ENCODE measurements around the gene CASQ2.

Gene CASQ2

DNA sequence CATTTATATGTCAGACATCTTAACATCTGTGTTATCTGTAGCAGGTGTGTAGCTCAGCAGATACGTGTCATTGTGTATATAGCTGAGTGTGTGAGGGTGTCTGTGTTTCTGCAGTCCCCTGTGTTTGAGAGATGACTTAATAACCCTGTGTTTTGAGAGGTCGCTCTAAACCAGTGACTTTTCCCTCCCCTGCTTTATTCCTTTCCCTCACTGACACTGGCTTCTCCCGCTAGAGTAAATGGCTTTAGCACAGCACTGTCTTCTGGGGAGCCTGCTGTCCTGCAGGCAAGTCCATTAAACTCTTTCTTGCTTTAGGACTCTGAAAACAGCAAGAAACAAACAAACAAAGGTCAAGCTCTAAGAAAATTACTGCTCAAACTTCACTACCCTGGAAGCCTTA lies 73.7 kb downstream of the CASQ2 start:
- Histone ChIP-seq H3K9me3 (replicated peaks in 1 of 11) (no peaks in the 10 kb centered on the region), H3K36me3 (peaks cover 21 to 34% (median 29%) of the 10 kb centered on the region in 11 experiments), H3K27me3 (no peaks in the 10 kb centered on the region), H3K4me2 (no peak overlapping the region), H3K4me1 (peaks cover 0 to 9% (median 2%) of the 10 kb centered on the region in 10 experiments; a peak in 6 of 20 replicates), H3K27ac (no peak overlapping the region), H4K20me1 (no peaks in the 10 kb centered on the region), H3K9ac (no peak overlapping the region), H3K4me3 (no peak overlapping the region)
- TF ChIP-seq Cebpa-rat (IDR thresholded peaks at IDR 0.05): no peak

DNA sequence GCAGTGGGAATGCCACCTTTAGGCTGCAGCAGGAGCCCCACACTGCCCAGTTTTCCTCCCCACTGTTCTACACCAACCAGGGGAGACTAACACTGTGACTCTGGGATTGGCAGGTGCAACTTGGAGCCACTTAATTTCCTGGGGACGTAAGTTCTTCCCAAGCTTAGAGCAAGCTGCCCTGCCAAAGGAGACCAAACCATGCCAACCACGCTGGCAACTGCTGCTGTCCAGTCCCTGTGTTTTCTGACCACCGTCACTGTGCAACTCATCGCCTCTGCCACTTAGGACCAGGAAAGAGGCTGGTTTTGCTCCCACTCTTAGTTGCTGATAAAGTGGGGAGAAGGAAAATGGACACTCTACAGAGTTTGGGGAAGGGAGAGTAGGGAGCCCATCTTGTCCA lies 76.3 kb downstream of the CASQ2 start:
- no peak overlapping the region for H3K27ac ChIP-seq
- no peak overlapping the region for H3K4me3 ChIP-seq
- no peaks in the 10 kb centered on the region for H3K4me1 ChIP-seq
- H3K9ac ChIP-seq: no peak overlapping the region
- no peak for TF ChIP-seq Cebpa-rat (IDR thresholded peaks at IDR 0.05)
- H3K27me3 ChIP-seq: no peaks in the 10 kb centered on the region
- no peaks in the 10 kb centered on the region for H3K9me3 ChIP-seq (replicated peaks in 1 of 11)
- H4K20me1 ChIP-seq: no peaks in the 10 kb centered on the region
- peaks cover 21 to 42% (median 37%) of the 10 kb centered on the region in 11 experiments for H3K36me3 ChIP-seq
- H3K4me2 ChIP-seq: no peak overlapping the region

DNA sequence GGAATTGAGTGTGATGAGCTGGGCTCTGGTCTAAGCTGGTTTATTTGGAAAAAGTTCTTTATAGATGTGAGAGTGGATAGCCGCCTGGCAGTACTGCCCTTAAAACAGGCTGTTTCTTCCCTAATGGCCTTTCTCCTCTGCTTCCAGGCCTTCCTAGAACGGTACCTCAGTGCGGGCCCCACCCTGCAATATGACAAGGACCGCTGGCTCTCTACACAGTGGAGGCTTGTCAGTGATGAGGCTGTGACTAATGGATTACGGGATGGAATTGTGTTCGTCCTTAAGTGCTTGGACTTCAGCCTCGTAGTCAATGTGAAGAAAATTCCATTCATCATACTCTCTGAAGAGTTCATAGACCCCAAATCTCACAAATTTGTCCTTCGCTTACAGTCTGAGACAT lies 77.5 kb downstream of the CASQ2 start:
- Histone ChIP-seq H3K36me3 (peaks cover 21 to 50% (median 41%) of the 10 kb centered on the region in 11 experiments), H3K27me3 (no peaks in the 10 kb centered on the region), H3K9ac (no peak overlapping the region), H3K27ac (no peak overlapping the region), H3K4me2 (no peak overlapping the region), H3K9me3 (replicated peaks in 1 of 11) (no peaks in the 10 kb centered on the region), H4K20me1 (no peaks in the 10 kb centered on the region), H3K4me3 (no peak overlapping the region), H3K4me1 (no peaks in the 10 kb centered on the region)
- no peak for TF ChIP-seq Cebpa-rat (IDR thresholded peaks at IDR 0.05)

DNA sequence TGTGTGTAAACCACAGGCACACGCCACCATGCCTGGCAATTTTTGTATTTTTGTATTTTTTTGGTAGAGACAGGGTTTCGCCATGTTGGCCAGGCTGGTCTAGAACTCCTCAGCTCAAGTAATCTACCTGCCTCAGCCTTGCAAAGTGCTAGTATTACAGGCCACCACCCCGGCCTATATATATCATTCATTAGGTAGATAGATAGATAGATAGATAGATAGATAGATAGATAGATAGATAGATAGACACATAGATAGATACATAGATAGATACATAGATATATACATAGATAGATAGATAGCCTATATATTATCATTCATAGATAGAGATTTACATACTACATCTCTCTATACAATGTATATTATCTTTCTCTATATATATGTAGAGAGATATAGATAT lies 80.8 kb downstream of the CASQ2 start:
- Histone ChIP-seq H3K27me3 (no peaks in the 10 kb centered on the region), H3K4me1 (no peaks in the 10 kb centered on the region), H3K27ac (no peak overlapping the region), H3K4me3 (no peak overlapping the region), H3K9me3 (replicated peaks in 1 of 11) (no peaks in the 10 kb centered on the region), H4K20me1 (no peaks in the 10 kb centered on the region), H3K9ac (no peak overlapping the region), H3K4me2 (no peak overlapping the region), H3K36me3 (peaks cover 48 to 76% (median 64%) of the 10 kb centered on the region in 11 experiments)
- no peak for TF ChIP-seq Cebpa-rat (IDR thresholded peaks at IDR 0.05)

DNA sequence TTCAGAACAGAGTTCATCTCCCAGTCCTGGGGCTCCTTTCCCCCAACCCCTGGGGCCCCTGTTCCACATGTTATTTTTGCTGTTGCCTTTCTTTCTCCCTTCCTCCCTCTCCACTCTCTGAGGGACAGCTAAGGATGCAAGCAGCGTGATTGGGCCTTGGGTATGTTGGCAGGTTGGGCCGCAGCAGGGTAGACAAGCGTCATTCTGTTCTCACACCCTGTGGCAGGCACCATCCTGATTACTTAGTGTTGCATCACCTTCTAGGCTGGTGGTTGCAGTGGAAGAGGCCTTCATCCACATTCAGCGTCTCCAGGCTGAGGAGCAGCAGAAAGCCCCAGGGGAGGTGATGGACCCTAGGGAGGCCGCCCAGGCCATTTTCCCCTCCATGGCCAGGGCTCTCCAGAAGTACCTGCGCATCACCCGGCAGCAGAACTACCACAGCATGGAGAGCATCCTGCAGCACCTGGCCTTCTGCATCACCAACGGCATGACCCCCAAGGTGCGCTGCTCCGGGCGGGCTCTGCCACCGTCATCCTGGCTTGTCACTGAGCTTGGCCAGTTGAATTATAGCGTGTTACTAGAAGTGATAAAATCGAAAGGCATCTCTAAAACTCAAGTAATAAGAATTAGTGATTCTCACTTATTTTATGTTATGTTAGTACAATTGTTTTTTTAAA lies 83.3 kb downstream of the CASQ2 start:
- Histone ChIP-seq H3K4me2 (no peak overlapping the region), H3K27me3 (no peaks in the 10 kb centered on the region), H3K9ac (no peak overlapping the region), H3K4me3 (no peak overlapping the region), H4K20me1 (no peaks in the 10 kb centered on the region), H3K4me1 (no peaks in the 10 kb centered on the region), H3K36me3 (peaks cover 27 to 54% (median 42%) of the 10 kb centered on the region in 11 experiments), H3K9me3 (replicated peaks in 1 of 11) (no peaks in the 10 kb centered on the region), H3K27ac (no peak overlapping the region)
- TF ChIP-seq Cebpa-rat (IDR thresholded peaks at IDR 0.05): no peak

DNA sequence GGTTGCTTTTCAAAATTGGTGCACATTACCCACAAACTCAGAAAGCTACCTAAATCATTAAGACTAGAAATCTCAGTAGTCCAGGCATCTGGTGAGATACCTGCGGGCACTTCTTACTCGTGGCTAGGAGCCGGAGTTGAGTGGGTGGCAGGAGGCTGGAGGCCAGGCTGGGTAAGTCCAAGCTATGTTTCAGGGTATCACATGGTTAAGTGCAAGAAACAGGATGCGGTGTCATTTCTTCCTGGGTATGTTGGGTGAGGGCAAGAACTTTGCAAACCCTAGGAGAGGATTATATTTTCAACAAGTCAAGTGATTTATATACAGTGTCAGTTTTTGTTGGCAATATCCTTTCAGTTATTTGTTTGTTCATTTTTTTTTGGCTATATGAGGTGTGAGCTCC lies 85.7 kb downstream of the CASQ2 start:
- no peak overlapping the region for H3K4me3 ChIP-seq
- TF ChIP-seq Cebpa-rat (IDR thresholded peaks at IDR 0.05): no peak
- no peaks in the 10 kb centered on the region for H3K27me3 ChIP-seq
- no peak overlapping the region for H3K4me2 ChIP-seq
- H3K4me1 ChIP-seq: peaks cover 0 to 3% (median 0%) of the 10 kb centered on the region in 10 experiments; a peak in 5 of 20 replicates
- no peaks in the 10 kb centered on the region for H3K9me3 ChIP-seq (replicated peaks in 1 of 11)
- H3K27ac ChIP-seq: no peak overlapping the region
- H3K36me3 ChIP-seq: peaks cover 25 to 52% (median 35%) of the 10 kb centered on the region in 11 experiments
- H4K20me1 ChIP-seq: peaks cover 0 to 6% (median 0%) of the 10 kb centered on the region in 11 experiments; a peak in 3 of 22 replicates
- H3K9ac ChIP-seq: no peak overlapping the region

DNA sequence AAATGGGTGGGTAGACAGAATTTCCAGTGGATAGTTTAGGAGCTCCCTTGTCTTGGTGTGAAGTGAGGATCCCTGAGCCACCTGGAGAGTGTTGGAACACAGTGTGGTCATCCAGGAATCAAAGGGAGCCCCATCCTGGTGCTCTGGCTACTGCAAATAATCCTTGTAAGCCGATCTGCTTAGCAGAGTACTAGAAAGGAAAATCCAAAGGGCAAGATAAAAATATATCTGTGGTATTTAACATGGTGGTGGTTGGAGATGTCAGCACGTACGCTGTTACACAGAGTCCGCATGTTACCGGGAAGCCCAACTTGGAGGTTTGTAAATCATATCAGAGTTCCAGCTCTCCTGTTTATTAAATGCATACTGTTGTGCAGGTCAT lies 87.8 kb downstream of the CASQ2 start:
- Histone ChIP-seq H3K27ac (no peak overlapping the region), H3K9me3 (replicated peaks in 1 of 11) (no peaks in the 10 kb centered on the region), H3K27me3 (no peaks in the 10 kb centered on the region), H3K9ac (no peak overlapping the region), H3K4me3 (no peak overlapping the region), H3K4me2 (no peak overlapping the region), H4K20me1 (peaks cover 0 to 7% (median 0%) of the 10 kb centered on the region in 11 experiments; a peak in 4 of 22 replicates), H3K36me3 (peaks cover 22 to 42% (median 29%) of the 10 kb centered on the region in 11 experiments), H3K4me1 (peaks cover 0 to 23% (median 19%) of the 10 kb centered on the region in 10 experiments; a peak in 17 of 20 replicates)
- no peak for TF ChIP-seq Cebpa-rat (IDR thresholded peaks at IDR 0.05)

DNA sequence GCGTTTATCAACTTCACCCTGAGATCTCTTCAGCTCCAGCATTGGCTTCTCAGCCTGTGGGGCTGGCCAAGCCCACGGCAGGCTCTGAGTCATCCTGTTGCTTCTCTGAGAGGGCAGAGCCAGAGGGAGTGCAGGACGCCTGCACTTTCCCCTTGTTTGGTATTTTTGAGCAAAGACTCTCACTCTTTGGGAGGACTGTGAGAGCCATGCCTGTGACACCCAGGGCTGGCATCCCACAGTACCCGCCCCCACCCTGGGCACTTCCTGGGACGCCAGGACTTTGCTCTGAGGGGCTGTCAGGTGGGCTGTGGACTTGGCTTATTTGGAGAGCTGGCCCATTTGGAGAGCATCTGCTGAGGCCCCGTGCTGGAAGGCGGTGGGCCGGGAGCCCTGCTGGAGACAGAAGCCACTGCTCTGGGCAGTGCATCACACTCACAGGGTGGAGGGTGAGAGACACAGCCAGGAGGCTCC lies 89.3 kb downstream of the CASQ2 start:
- Histone ChIP-seq H3K27ac (no peak overlapping the region), H4K20me1 (peaks cover 0 to 7% (median 0%) of the 10 kb centered on the region in 11 experiments; a peak in 4 of 22 replicates), H3K36me3 (peaks cover 6 to 27% (median 14%) of the 10 kb centered on the region in 11 experiments; a peak in 17 of 22 replicates), H3K9me3 (replicated peaks in 1 of 11) (no peaks in the 10 kb centered on the region), H3K4me3 (no peak overlapping the region), H3K27me3 (no peaks in the 10 kb centered on the region), H3K9ac (no peak overlapping the region), H3K4me1 (peaks cover 0 to 33% (median 25%) of the 10 kb centered on the region in 10 experiments; a peak in 17 of 20 replicates), H3K4me2 (no peak overlapping the region)
- no peak for TF ChIP-seq Cebpa-rat (IDR thresholded peaks at IDR 0.05)

DNA sequence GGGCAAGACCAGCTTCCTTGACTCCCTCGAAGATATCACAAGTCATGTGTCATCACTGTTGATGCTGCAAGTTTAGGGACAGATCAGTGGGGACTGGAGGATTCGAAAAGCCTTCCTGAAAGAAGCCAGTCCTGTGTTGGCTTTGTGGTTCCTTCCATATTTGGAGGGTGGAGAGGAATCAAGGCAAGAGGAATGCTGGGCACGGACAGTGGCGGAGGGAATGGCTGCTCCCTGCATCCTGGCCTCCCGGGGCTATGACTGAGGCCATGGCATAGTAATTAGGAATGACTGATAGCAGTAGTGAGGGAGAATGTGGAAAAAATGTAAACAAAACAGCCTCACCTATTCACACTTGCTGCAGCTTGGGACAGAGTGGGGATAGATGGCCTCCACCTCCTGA lies 90.4 kb downstream of the CASQ2 start:
- H3K9ac ChIP-seq: no peak overlapping the region
- no peak overlapping the region for H3K4me3 ChIP-seq
- H3K27me3 ChIP-seq: no peaks in the 10 kb centered on the region
- H3K36me3 ChIP-seq: peaks cover 0 to 16% (median 6%) of the 10 kb centered on the region in 11 experiments; a peak in 11 of 22 replicates
- no peaks in the 10 kb centered on the region for H3K9me3 ChIP-seq (replicated peaks in 1 of 11)
- no peak for TF ChIP-seq Cebpa-rat (IDR thresholded peaks at IDR 0.05)
- peaks cover 0 to 43% (median 34%) of the 10 kb centered on the region in 10 experiments; a peak in 17 of 20 replicates for H3K4me1 ChIP-seq
- H3K4me2 ChIP-seq: no peak overlapping the region
- no peak overlapping the region for H3K27ac ChIP-seq
- peaks cover 0 to 7% (median 0%) of the 10 kb centered on the region in 11 experiments; a peak in 4 of 22 replicates for H4K20me1 ChIP-seq
